Raji (cell line): ENCODE measurements around the gene PCNX3.

ENCODE experiments used
- POLR2A ChIP-seq: IDR thresholded peaks from 2 replicates; pipeline ENCODE4 v1.6.1; 2011; ENCODE audit warnings: low read depth, low read length, control low read depth; ENCODE audit not compliant: insufficient read depth

Gene PCNX3

DNA sequence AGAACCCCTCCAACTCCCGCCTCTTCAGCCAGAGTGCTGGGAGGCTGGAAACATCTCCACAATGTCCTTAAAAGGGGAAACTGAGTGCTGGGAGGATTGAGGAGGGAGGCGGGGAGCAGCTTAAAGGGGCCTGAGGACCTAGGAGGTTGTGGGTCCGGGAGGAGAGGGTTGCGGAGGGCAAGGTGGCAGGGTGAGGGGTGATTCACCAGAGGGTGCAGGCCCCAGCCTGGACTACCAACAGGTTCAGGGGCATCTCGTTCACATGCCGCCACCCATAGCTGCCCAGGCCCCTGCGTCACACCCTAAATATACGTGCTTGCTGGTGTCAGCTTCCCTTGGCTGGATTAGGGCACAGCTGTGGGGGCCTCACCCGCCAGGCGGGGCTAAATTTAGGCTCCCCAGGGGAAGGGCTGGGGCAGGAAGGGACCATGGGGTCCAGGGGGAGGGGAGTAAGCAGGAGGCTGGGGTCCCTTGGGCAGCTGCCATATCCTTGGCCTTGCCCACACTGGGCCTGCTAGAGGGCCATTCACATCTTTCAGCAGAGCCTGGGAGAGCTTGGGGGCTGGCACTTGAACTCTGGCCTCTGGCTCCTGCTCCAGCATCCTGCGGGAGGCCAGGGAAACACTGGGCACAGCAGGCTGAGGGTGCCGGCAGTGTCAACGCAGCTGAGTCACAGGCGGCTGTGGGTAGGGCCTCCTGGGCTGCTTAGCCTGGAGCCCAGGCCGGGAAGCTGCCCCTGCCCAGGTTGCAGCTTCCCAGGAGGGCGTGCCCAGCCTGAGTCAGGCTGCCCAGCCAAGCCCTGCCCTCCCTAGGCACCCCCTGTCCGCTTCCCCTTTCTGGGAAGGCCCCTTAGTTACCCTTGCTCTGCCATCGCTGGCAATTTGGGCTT is 38.5 kb upstream of the PCNX3 start:
- no peak for TF ChIP-seq POLR2A

DNA sequence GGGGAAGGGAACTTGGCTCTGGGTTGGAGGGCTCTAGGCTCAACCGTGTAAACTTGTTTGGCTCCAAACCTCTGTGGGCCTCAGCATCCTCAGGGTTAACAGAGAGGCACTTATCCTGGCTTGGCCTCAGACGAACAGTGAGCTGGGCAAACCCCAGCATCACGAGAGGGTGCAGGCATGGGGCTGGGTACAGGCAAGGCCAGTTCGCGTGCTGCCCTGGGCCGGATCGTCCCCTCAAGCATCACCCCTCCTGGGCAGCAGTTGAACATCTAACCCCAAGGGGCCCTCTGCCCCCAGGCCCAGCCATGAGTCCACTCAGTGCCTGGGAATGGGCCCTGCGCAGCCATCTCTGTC is 37.8 kb upstream of the PCNX3 start:
- TF ChIP-seq POLR2A = no peak

- TF ChIP-seq POLR2A = no peak
Measured at GRCh38 chr11:65578134-65578533, 37.4 kb upstream of the PCNX3 start.

DNA sequence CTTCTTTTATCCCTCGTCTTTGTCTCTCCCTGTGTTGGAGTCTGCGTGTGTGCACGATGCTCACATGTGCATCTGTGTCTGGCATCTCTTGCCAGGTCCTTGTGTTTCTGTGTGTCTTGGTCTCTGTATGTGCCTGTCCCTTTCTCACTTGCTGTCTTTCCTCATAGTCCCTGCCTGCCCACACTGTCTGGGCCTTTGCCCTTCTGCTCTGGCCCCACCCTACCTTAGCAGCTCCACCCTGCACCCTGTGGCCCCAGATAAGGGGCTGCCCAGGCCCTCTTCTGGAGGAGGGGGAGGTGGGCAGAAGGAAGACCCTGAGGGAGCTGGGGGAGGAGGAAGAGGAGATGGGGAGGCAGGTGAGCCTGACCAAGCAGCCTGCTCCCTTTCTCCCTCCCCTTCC is 36.9 kb upstream of the PCNX3 start:
- no peak for TF ChIP-seq POLR2A

- TF ChIP-seq POLR2A = no peak
Measured at GRCh38 chr11:65579291-65579690, 36.3 kb upstream of the PCNX3 start.

DNA sequence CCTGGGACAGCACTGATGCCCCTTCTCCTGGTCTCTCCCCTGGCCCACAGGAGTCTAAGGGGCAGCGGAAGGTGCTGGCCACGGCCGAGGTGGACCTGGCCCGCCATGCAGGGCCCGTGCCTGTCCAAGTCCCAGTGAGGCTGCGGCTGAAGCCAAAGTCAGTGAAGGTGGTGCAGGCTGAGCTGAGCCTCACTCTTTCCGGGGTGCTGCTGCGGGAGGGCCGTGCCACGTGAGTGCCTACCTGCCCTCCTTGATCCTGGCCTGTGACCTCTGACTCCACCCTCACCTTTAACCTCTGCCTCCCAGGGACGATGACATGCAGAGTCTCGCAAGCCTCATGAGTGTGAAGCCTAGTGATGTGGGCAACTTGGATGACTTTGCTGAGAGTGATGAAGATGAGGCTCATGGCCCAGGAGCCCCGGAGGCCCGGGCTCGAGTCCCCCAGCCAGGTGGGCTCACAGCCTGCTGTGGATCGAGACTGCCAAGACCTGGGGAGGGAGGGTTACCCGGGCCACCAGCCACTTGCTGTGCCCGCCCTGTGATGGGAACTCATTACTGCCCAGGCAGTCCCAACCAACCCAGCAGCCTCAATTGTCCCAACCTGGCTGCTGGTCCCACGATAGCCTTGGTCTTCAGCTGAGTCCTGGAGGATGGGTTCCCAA is 35.4 kb upstream of the PCNX3 start:
- no peak for TF ChIP-seq POLR2A

DNA sequence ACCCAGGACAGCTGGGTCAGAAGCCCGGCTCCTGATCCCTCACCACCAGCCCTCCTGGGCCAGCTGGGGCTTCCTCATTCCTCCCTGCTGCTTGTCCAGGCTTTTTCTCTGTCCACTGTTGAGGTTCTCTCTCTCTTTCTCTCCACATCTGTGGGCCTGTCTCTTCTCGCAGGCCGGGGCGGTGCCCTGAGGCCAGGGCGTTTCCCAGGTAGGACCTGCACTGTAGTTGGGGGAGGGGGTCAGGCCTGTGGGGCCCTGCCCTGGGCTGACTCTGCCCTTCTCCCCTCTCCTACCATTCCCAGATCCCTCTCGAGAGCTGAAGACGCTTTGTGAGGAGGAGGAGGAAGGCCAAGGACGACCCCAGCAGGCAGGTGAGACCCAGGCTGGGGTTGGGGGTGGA is 34.8 kb upstream of the PCNX3 start:
- no peak for TF ChIP-seq POLR2A

GRCh38 chr11:65581928-65582327 is 33.6 kb upstream of the PCNX3 start:
- no peak for TF ChIP-seq POLR2A

DNA sequence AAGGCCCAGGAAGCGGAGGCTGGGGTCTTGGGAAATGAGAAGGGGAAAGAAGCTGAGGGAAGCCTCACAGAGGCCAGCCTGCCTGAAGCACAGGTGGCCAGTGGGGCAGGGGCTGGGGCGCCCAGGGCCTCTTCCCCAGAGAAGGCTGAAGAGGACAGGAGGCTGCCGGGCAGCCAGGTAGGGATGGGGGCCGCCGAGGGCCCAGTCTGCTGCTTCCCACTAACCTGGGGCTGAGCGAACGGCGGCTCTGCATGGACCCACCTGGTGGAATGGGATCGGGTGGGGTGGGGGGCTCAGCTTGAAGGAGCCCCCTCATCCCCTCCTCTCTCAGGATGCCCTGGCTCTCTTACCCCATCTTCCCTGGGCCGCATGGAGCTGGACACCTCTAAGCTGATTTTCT is 32.0 kb upstream of the PCNX3 start:
- TF ChIP-seq POLR2A = no peak

GRCh38 chr11:65584106-65584505 is 31.5 kb upstream of the PCNX3 start:
- TF ChIP-seq POLR2A = no peak

DNA sequence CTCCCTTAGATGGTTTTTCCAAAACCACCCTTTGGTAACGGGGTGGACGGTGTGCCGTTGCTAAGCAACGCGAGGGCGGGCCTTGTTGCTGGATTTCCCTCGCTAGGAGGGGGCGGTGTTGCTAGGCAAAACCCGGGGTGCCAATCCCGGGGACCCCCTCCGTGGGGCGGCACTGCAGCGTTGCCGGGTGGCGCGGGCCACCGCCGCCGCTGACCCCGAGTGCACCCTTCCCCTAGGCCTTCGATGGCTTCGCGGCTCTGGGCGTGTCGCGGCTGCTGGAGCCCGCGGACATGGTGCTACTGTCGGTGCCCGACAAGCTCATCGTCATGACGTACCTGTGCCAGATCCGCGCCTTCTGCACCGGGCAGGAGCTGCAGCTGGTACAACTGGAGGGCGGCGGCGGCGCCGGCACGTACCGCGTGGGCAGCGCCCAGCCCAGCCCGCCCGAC is 30.8 kb upstream of the PCNX3 start:
- TF ChIP-seq POLR2A = no peak

DNA sequence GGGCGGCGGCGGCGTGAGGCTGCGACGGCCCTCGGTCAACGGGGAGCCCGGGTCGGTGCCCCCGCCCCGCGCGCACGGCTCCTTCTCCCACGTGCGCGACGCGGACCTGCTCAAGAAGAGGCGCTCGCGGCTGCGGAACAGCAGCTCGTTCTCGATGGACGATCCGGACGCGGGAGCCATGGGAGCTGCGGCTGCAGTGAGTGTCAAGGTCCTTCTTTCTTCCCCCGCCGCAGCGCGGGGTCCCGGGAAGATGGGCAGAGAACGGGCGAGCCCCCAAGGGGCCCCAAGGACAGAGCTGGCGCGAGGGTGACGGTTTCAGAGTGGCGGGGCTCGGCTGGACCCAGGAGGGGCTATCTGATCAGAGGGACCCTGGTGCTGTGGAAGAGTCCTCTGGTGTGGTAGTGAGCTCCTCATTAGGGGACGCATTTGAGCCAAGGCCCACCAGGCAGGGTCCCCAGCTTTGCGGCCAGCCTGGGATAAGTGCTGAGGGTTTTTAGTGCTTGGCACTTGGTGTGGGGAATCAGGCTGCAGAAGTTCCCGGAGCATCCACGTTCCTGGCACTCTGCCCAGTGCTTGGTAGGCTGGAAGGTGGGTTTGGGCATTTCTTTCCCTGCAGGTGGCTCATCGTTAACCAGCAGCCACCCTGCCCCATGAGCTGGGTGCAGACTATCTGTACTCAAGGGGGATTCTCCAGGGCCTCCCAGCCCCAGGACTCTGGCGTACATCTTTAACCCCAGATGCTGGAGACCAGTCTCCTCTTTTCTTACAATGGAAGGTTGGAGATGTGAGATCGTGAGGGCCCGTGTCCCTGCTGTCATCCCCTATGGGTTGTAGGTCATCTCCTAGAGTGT is 30.0 kb upstream of the PCNX3 start:
- no peak for TF ChIP-seq POLR2A

DNA sequence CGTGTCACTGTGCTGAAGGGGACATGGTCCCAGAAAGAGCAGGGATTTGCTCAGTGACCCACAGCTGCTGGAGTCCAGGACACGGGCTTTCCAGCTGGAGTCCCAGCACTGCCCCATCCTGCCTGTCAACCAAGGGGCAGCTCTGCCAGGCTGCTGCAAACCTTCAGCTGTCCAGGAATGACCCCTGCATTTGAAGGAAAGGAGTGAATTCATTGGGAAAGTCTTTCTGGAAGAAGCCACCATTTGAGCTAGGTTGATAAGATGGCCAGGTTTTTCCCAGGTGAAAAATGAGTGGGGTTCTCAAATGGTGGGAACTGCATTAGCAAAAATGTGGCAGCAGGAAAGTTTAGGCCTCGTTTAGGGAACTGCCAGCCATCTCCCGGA is 29.3 kb upstream of the PCNX3 start:
- no peak for TF ChIP-seq POLR2A

DNA sequence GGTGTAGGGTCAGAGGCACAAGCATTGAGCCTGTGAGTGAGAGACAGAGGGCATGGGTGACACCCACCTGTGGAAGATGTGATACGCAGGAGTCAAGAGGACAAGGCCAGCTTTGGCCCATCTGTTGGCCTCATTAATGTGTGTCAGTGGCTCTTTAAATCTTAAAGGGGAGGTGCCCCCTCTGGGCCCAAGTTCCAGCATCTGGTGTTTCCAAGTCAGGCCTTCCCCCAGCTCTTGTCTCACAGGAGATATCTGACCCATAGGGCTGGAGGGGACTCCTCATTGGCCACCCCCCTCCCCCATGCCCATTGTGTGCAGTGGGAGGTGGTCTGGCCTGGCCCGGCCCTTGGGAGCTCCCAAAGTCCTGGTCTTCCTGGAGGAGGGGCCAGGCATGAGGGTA is 28.9 kb upstream of the PCNX3 start:
- TF ChIP-seq POLR2A = no peak

GRCh38 chr11:65588199-65589054 is 27.1 kb upstream of the PCNX3 start:
- peak; percentile 7; the same call in 1 of the 2 replicates for TF ChIP-seq POLR2A
